ENCODE measurements around the gene USP20. TPM values are rescaled to one million over a fixed set of nuclear protein-coding genes. Genes with fewer than 3 reads are reported as not detected.

The USP20 gene
- total RNA-seq, 1 donor from 2014 or later: 10.8 TPM

DNA sequence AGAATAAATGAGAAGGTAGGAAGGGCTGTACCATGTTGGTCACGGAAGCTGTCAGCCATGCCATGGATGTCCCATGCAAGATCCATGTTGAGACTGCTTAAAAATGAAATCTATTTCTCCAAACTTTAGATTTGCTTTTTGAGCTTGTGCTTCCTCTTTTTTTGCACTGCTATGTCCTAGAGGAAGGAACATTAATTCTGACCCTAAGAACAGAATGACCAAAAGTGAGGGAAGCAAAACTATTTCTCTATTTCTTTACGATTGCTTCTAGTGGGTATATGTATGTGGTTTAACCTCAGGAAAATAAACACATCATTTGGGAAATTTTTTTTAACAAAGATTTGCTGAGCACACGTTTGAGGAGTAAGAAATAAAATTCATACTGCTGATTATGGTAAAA, 84.6 kb downstream of the USP20 start:
- no peak overlapping the region for H3K27ac Mint-ChIP-seq
- no peak overlapping the region for H2AFZ ChIP-seq (replicated peaks)
- peaks cover 9% of the 10 kb centered on the region for H3K36me3 Mint-ChIP-seq
- no peak overlapping the region for H3K9ac ChIP-seq
- H3K27ac ChIP-seq: no peak overlapping the region
- H3F3A ChIP-seq (ENCODE audit: low read depth): no peaks in the 10 kb centered on the region
- H3K4me1 Mint-ChIP-seq: peaks cover 3% of the 10 kb centered on the region
- no peak overlapping the region for H3K4me2 ChIP-seq
- H3K27me3 Mint-ChIP-seq (ENCODE audit: insufficient read depth, low read depth): no peaks in the 10 kb centered on the region
- H3K27me3 ChIP-seq: no peaks in the 10 kb centered on the region
- H3K36me3 ChIP-seq: no peaks in the 10 kb centered on the region
- TF ChIP-seq EZH2phosphoT487 (IDR thresholded peaks at IDR 0.05) (no peak), EZH2 (IDR thresholded peaks at IDR 0.05) (no peak), CTCF (IDR thresholded peaks at IDR 0.05) (no peak)
- no peaks in the 10 kb centered on the region for H4K20me1 ChIP-seq (ENCODE audit: low read depth)
- H3K9me3 Mint-ChIP-seq: no peaks in the 10 kb centered on the region
- H3K79me2 ChIP-seq (ENCODE audit: low read depth): no peaks in the 10 kb centered on the region
- no peaks in the 10 kb centered on the region for H3K9me3 ChIP-seq (ENCODE audit: low read depth)
- no peak overlapping the region for H3K4me3 ChIP-seq
- no peak for DNase-seq (ENCODE audit: low spot score)
- H3K4me1 ChIP-seq: no peaks in the 10 kb centered on the region
- H3K4me3 Mint-ChIP-seq: no peak overlapping the region

DNA sequence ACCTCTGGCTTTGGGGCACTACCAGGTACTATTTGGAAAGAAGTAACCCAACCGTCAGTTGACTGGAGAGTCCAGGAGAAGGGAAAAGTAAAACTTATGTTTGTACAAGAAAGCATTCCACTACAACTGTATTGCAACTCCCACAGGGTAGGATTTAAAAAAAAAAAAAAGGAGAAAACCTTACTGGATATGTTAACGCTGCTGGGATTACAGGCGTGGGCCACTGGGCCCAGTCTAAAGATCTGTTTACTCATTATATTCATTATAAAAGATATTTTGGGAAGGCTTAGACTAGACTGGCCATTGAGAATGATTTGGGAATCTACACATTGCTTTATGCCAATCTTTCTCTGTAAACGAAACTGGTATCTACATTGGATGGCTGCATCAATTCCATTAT, 86.6 kb downstream of the USP20 start:
- no peak overlapping the region for H3K27ac Mint-ChIP-seq
- DNase-seq (ENCODE audit: low spot score): no peak
- H3K4me3 Mint-ChIP-seq: no peak overlapping the region
- no peaks in the 10 kb centered on the region for H3F3A ChIP-seq (ENCODE audit: low read depth)
- peaks cover 10% of the 10 kb centered on the region for H3K36me3 Mint-ChIP-seq
- no peak overlapping the region for H3K9ac ChIP-seq
- H3K9me3 Mint-ChIP-seq: no peaks in the 10 kb centered on the region
- TF ChIP-seq EZH2 (IDR thresholded peaks at IDR 0.05): no peak
- TF ChIP-seq CTCF (IDR thresholded peaks at IDR 0.05): no peak
- TF ChIP-seq EZH2phosphoT487 (IDR thresholded peaks at IDR 0.05): no peak
- H3K4me2 ChIP-seq: no peak overlapping the region
- H3K79me2 ChIP-seq (ENCODE audit: low read depth): no peaks in the 10 kb centered on the region
- no peaks in the 10 kb centered on the region for H3K27me3 ChIP-seq
- no peaks in the 10 kb centered on the region for H3K36me3 ChIP-seq
- no peak overlapping the region for H3K4me3 ChIP-seq
- no peaks in the 10 kb centered on the region for H3K9me3 ChIP-seq (ENCODE audit: low read depth)
- no peak overlapping the region for H3K27ac ChIP-seq
- H3K27me3 Mint-ChIP-seq (ENCODE audit: insufficient read depth, low read depth): no peaks in the 10 kb centered on the region
- H2AFZ ChIP-seq (replicated peaks): no peak overlapping the region
- no peaks in the 10 kb centered on the region for H3K4me1 ChIP-seq
- H4K20me1 ChIP-seq (ENCODE audit: low read depth): no peaks in the 10 kb centered on the region
- H3K4me1 Mint-ChIP-seq: peaks cover 3% of the 10 kb centered on the region

- Mint-ChIP-seq H3K27ac (no peak overlapping the region), H3K9me3 (no peaks in the 10 kb centered on the region), H3K36me3 (peaks cover 15% of the 10 kb centered on the region), H3K27me3 (ENCODE audit: insufficient read depth, low read depth) (no peaks in the 10 kb centered on the region), H3K4me1 (peaks cover 3% of the 10 kb centered on the region), H3K4me3 (no peak overlapping the region)
- no peak overlapping the region for H3K27ac ChIP-seq
- H3F3A ChIP-seq (ENCODE audit: low read depth): no peaks in the 10 kb centered on the region
- no peaks in the 10 kb centered on the region for H3K36me3 ChIP-seq
- H3K79me2 ChIP-seq (ENCODE audit: low read depth): no peaks in the 10 kb centered on the region
- H3K9ac ChIP-seq: no peak overlapping the region
- H3K4me3 ChIP-seq: no peak overlapping the region
- H3K9me3 ChIP-seq (ENCODE audit: low read depth): no peaks in the 10 kb centered on the region
- H3K27me3 ChIP-seq: no peaks in the 10 kb centered on the region
- TF ChIP-seq EZH2 (IDR thresholded peaks at IDR 0.05): no peak
- TF ChIP-seq CTCF (IDR thresholded peaks at IDR 0.05): no peak
- no peak for DNase-seq (ENCODE audit: low spot score)
- H2AFZ ChIP-seq (replicated peaks): no peak overlapping the region
- no peaks in the 10 kb centered on the region for H3K4me1 ChIP-seq
- H4K20me1 ChIP-seq (ENCODE audit: low read depth): no peaks in the 10 kb centered on the region
- no peak overlapping the region for H3K4me2 ChIP-seq
Observed at GRCh38 chr9:129923589-129923988, 88.3 kb downstream of the USP20 start.

Measured in neural progenitor cell (in vitro differentiated cells).